ENCODE results near the gene LGALS12.

- TF ChIP-seq CTCF (IDR thresholded peaks at IDR 0.05): no peak
- no peak for TF ChIP-seq POLR2A (IDR thresholded peaks at IDR 0.05)
These were observed 25.8 kb upstream of the LGALS12 start for GRCh38 chr11:63480039-63480438.

Measured in suprapubic skin (tissue), 3 donors.